Measurements from ENCODE around the gene ZFHX3. TPM values are rescaled to one million over a fixed set of nuclear protein-coding genes. Genes with fewer than 3 reads are reported as not detected.

ZFHX3 gene
- total RNA-seq, 3 donors from 2014 or later, result 13.8 to 36.0 (median 15.5) TPM

DNA sequence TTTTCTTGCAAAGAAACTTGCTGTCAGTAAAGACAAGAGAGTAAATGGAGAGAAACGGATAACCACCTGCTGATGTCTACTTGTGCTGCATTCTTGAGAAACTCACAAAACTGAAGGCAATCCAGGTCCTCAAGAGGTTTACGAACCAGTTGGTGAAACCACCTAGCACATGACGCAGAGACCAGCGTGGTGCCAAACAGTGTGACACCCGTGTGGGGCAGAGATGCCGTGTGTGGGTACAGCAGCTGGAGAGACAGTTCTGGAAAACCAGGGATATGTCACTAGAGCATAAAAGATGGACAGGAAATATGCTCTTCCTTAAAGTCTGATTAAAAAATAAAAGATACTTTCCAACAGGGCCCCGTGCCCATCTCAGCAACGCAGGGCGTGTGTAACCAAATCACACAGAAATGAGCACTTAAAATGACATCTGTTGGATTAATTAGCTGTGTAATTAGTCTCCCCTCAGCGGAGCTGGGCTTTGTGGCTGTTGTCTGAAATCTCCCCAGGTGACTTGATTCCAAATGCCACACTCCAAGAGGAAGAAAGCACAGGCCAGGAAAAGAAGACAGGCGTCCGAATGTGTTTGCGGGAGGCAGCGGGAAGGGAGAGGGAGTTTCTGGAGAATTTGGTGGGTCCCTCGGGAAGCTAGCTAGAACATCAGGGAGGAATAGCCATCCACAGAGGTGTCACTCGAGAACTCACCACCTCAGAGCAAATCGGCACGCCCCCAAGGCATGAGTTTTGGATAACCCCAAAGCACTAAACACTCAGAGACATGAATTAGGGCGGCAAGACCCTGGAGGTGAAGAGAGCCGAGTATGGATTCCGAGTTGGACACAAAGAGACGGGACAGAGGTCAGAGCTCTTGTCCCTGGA lies 109.8 kb downstream of the ZFHX3 start:
- intact Hi-C loops (cut with DNase I, micrococcal nuclease), result no loop called here
- peak in 1 of 3 donors; percentile 21 for DNase-seq
- TF ChIP-seq, protein P1, sequence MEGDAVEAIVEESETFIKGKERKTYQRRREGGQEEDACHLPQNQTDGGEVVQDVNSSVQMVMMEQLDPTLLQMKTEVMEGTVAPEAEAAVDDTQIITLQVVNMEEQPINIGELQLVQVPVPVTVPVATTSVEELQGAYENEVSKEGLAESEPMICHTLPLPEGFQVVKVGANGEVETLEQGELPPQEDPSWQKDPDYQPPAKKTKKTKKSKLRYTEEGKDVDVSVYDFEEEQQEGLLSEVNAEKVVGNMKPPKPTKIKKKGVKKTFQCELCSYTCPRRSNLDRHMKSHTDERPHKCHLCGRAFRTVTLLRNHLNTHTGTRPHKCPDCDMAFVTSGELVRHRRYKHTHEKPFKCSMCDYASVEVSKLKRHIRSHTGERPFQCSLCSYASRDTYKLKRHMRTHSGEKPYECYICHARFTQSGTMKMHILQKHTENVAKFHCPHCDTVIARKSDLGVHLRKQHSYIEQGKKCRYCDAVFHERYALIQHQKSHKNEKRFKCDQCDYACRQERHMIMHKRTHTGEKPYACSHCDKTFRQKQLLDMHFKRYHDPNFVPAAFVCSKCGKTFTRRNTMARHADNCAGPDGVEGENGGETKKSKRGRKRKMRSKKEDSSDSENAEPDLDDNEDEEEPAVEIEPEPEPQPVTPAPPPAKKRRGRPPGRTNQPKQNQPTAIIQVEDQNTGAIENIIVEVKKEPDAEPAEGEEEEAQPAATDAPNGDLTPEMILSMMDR (IDR thresholded peaks at IDR 0.05), result no peak
- ATAC-seq, result no peak
- Histone ChIP-seq H3K9me3 (no peaks in the 10 kb centered on the region), H3K4me1 (ENCODE audit: low read depth) (peaks cover 13% of the 10 kb centered on the region), H3K36me3 (ENCODE audit: low read depth) (no peaks in the 10 kb centered on the region), H3K4me3 (no peak overlapping the region)

DNA sequence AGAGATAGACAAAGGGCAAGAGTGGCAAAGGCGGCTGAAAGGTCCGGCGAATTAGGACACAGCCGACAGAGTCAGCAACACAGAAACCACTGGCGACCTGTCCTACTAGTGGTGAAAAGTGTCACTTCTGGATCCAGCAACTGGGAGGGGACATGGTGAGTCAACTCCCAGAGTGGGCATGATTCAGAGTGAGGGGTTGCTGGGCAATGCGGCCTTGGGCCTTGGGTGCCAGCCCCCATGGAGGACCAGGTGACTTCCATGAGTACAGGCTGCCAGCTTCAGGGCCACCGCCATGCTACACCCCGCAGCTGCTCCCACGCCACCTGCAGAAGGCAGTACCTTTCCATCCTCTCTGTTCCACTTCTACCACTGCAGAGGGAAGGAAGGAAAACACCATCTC lies 110.6 kb downstream of the ZFHX3 start:
- no peak overlapping the region for H3K4me3 ChIP-seq
- ATAC-seq, result no peak
- no peaks in the 10 kb centered on the region for H3K9me3 ChIP-seq
- H3K4me1 ChIP-seq (ENCODE audit: low read depth), result peaks cover 13% of the 10 kb centered on the region
- TF ChIP-seq, protein P1 (IDR thresholded peaks at IDR 0.05), result no peak
- H3K36me3 ChIP-seq (ENCODE audit: low read depth), result no peaks in the 10 kb centered on the region
- no peak for DNase-seq
- intact Hi-C loops (cut with DNase I, micrococcal nuclease), result no loop called here

DNA sequence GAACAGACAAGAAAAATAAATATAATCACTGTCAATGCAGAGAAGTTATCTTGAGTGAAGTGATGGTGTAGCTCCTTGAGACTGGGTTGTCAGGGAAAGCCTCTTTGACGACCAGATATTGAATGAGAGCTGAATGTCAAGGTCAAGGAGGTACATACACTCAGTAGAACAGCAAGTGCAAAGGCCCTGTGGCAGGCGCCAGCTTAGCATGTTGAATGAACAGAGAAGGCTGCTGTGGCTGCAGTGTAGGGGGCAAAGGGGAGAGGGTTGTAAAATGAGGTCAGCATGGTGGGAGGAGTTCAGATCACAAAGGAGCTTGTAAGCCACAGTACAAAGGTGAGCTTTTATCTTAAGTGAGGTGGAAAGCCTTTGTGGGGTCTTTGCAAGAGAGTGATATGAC lies 111.5 kb downstream of the ZFHX3 start:
- DNase-seq (no peak), ATAC-seq (no peak)
- intact Hi-C loops (cut with DNase I, micrococcal nuclease), result no loop called here
- H3K4me1 ChIP-seq (ENCODE audit: low read depth), result peaks cover 13% of the 10 kb centered on the region
- no peak overlapping the region for H3K4me3 ChIP-seq
- TF ChIP-seq, protein P1 (IDR thresholded peaks at IDR 0.05), result no peak
- H3K36me3 ChIP-seq (ENCODE audit: low read depth), result no peaks in the 10 kb centered on the region
- no peaks in the 10 kb centered on the region for H3K9me3 ChIP-seq

DNA sequence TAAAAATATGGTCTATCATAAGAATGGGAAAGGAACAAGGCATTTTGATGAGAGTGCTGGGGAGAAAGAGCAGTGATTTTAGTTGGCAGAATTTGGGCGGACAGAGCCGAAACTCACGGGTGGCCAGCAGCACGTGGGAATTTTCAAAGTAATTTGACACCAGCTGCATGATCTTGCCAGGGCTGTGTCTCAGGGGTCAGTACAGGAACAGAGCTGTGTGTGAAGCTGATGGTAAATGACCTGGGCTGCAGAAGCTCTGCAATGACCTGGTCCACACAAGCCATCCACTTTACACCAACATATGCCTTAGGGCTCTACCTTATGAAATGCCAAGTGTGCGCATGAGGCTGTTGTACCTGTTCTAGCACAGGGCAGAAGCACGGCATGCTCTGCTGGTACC lies 112.0 kb downstream of the ZFHX3 start:
- DNase-seq, result no peak
- peaks cover 13% of the 10 kb centered on the region for H3K4me1 ChIP-seq (ENCODE audit: low read depth)
- no peaks in the 10 kb centered on the region for H3K36me3 ChIP-seq (ENCODE audit: low read depth)
- intact Hi-C loops (cut with DNase I, micrococcal nuclease), result no loop called here
- no peak for ATAC-seq
- no peak overlapping the region for H3K4me3 ChIP-seq
- no peaks in the 10 kb centered on the region for H3K9me3 ChIP-seq
- TF ChIP-seq, protein P1 (IDR thresholded peaks at IDR 0.05), result no peak

DNA sequence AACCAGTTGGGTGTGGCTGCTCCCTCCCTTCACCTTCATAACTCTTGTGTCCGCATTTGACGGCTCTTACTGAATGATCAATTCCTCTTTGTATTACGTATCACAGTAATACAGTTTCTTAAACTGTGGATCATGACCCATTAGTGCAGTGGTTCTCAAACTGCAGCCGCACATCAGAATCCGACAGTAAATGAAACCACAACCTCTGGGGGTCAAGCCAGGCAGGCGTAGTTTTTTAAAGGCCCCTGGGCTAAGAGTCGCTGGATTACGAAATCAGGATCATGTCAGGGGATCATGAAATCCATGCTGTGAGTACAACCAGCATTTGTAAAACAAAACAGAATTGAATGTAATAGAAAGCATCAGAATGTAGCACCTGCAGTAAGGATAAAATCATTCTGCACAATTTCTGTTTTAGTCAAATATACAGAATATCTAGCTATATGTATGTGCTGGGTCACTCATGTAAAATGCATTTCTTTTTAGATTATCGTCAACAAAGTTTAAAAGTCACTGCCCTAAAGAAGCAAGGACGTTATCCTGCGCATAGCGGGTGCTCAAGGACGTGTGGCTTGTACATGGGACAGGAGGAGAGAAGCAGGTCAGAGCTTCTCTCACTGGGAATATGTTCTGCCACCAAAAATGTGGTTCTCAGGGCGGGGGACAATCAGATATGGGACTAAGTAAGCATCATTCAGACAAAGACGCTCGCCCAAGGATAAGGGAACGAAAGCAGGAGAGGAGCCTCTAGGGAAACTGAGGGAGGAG lies 113.1 kb downstream of the ZFHX3 start:
- ATAC-seq, result no peak
- TF ChIP-seq, protein P1 (IDR thresholded peaks at IDR 0.05), result no peak
- no peak overlapping the region for H3K4me3 ChIP-seq
- DNase-seq, result no peak
- intact Hi-C loops (cut with DNase I, micrococcal nuclease), result no loop called here
- H3K4me1 ChIP-seq (ENCODE audit: low read depth), result peaks cover 13% of the 10 kb centered on the region
- no peaks in the 10 kb centered on the region for H3K9me3 ChIP-seq
- H3K36me3 ChIP-seq (ENCODE audit: low read depth), result no peaks in the 10 kb centered on the region

Data from mucosa of descending colon (tissue), 3 donors.